Keratinocyte (primary cell): ENCODE data around the gene MYH15. TPM values are rescaled to one million over a fixed set of nuclear protein-coding genes. Genes with fewer than 3 reads are reported as not detected.

Source experiments
- DNase-seq: peaks from one replicate; pipeline ENCODE4 v3.0.0-alpha.2; 2011; ENCODE audit warnings: low read depth, missing footprints, low spot score
- FAIRE-seq: peaks from 2 replicates; lab custom pipeline; 2011; peaks lifted over from hg19 to GRCh38; lab: Jason Lieb, UNC
- H2AFZ ChIP-seq: 2 replicates; pipeline ENCODE4 v1.6.0; 2012; ENCODE audit warnings: low read length, control low read depth, inconsistent platforms; ENCODE audit not compliant: control insufficient read depth
- H3K27ac ChIP-seq: 2 replicates; pipeline ENCODE4 v1.5.1; 2011; ENCODE audit warnings: low read length; ENCODE audit not compliant: control insufficient read depth, insufficient read depth
- H3K27me3 ChIP-seq: 3 replicates; pipeline ENCODE4 v1.6.0; 2011; ENCODE audit warnings: low read length; ENCODE audit not compliant: control insufficient read depth, insufficient read depth; ENCODE audit errors: extremely low read depth
- H3K36me3 ChIP-seq, 2 experiments: 2 replicates in 1 of 2; 3 replicates in 1 of 2; pipeline ENCODE4 v1.5.1; 2011; ENCODE audit warnings: low read length in 2 of 2, mild to moderate bottlenecking in 1 of 2; ENCODE audit not compliant: control insufficient read depth in 2 of 2, insufficient read depth in 2 of 2; ENCODE audit errors: extremely low read depth in 1 of 2
- H3K4me1 ChIP-seq: 3 replicates; pipeline ENCODE4 v1.5.1; 2011; ENCODE audit warnings: low read length; ENCODE audit not compliant: control insufficient read depth, insufficient read depth; ENCODE audit errors: extremely low read depth
- H3K4me2 ChIP-seq: 3 replicates; pipeline ENCODE4 v1.6.0; 2011; ENCODE audit warnings: low read depth, low read length; ENCODE audit not compliant: control insufficient read depth, insufficient read depth; ENCODE audit errors: extremely low read depth
- H3K4me3 ChIP-seq, 3 experiments: fragments of 200-600 bp in 1 of 3; sonication (generic) in 1 of 3; 2 replicates in 2 of 3; 3 replicates in 1 of 3; pipeline ENCODE4 v1.5.1; 2011 to 2016; ENCODE audit warnings: low read length in 3 of 3, mild to moderate bottlenecking in 3 of 3, control low read depth in 2 of 3, inconsistent platforms in 1 of 3, low read depth in 1 of 3, mixed read lengths in 1 of 3, mixed run types in 1 of 3, moderate library complexity in 1 of 3; ENCODE audit not compliant: control insufficient read depth in 2 of 3, insufficient read depth in 2 of 3; ENCODE audit errors: extremely low read depth in 1 of 3
- H3K79me2 ChIP-seq: 2 replicates; pipeline ENCODE4 v1.6.0; 2012; ENCODE audit warnings: low read length; ENCODE audit not compliant: control insufficient read depth, insufficient read depth
- H3K9ac ChIP-seq: 3 replicates; pipeline ENCODE4 v1.6.0; 2011; ENCODE audit warnings: low read length; ENCODE audit not compliant: control insufficient read depth, insufficient read depth; ENCODE audit errors: extremely low read depth
- H3K9me1 ChIP-seq: 3 replicates; pipeline ENCODE4 v1.6.0; 2011; ENCODE audit warnings: low read length; ENCODE audit not compliant: control insufficient read depth, insufficient read depth; ENCODE audit errors: extremely low read depth
- H3K9me3 ChIP-seq: 2 replicates; pipeline ENCODE4 v1.5.1; 2012; ENCODE audit warnings: low read depth, low read length; ENCODE audit not compliant: control insufficient read depth
- H4K20me1 ChIP-seq: 3 replicates; pipeline ENCODE4 v1.6.0; 2011; ENCODE audit warnings: low read length; ENCODE audit not compliant: control insufficient read depth, insufficient read depth; ENCODE audit errors: extremely low read depth
- EZH2 ChIP-seq: IDR thresholded peaks from one replicate; pipeline ENCODE4 v1.6.1; 2012; ENCODE audit warnings: inconsistent platforms, mild to moderate bottlenecking, low read length, moderate library complexity
- dilution Hi-C: fragments of 300-500 bp; cut with MboI; formaldehyde crosslinking; loops from one replicate; pipeline ENCODE4 v1.7.0; 2020; ENCODE audit warnings: low sequenced_read_pairs; ENCODE audit not compliant: extremely low pct_ligation_motif_present
- polyA plus RNA-seq, 5 experiments: library from polyadenylated mRNA; depleted of rRNA in 3 of 5; stranded (reverse) in 3 of 5; stranded (forward) in 1 of 5; unstranded in 1 of 5; fragments of >200 nt; gene quantifications; 1 replicate in 1 of 5; 2 replicates in 3 of 5; 3 replicates in 1 of 5; pipeline versions ENCODE4 v1.2.1 to v1.2.3, GENCODE V29; 2011 to 2012; ENCODE audit warnings: missing spikeins in 2 of 5, low read depth in 1 of 5, low replicate concordance in 1 of 5
- TF ChIP-seq, protein P1 (sequence below), 3 experiments: IDR thresholded peaks in 1 of 3; conservative IDR thresholded peaks in 1 of 3; optimal IDR thresholded peaks in 1 of 3; 2 replicates in 2 of 3; 3 replicates in 1 of 3; pipeline versions ENCODE3 to v1.5.1; 2011; ENCODE audit warnings: low read length in 3 of 3, mild to moderate bottlenecking in 3 of 3, moderate library complexity in 2 of 3, control low read depth in 1 of 3, inconsistent platforms in 1 of 3; ENCODE audit not compliant: insufficient read depth in 2 of 3; ENCODE audit errors: extremely low read depth in 1 of 3

The MYH15 gene
- polyA plus RNA-seq, 1 donor (not counting 4 experiments of a cell fraction or from before 2014, with no cell fraction given) = 0.87 TPM

DNA sequence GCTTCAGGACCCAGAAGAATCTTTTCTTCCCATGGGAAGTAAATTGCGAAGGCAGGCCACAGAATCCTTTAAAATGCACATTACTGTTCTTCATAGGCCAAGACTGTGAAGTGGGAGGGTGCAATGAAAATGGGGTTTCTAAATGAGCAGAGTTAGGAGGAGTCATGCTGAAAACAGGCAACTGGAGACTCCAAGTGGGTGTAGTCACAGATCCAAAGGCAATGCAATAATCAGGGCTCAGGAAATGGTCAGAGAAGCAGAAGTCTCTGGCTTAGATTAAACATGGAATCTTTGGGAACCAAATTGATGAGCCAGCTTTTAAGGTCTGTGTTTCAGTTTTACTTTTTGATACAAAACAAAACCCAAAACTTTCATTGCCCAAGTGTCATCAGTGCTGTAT, 176.4 kb downstream of the MYH15 start:
- Histone ChIP-seq H3K4me2 (no peak overlapping the region), H2AFZ (no peak overlapping the region), H3K27ac (no peak overlapping the region), H3K4me1 (no peaks in the 10 kb centered on the region), H3K79me2 (no peaks in the 10 kb centered on the region), H3K36me3 (no peaks in the 10 kb centered on the region), H3K4me3 (no peak overlapping the region), H3K9me1 (no peaks in the 10 kb centered on the region), H3K9me3 (no peaks in the 10 kb centered on the region), H3K27me3 (no peaks in the 10 kb centered on the region), H3K9ac (no peak overlapping the region), H4K20me1 (no peaks in the 10 kb centered on the region)
- no peak for TF ChIP-seq EZH2
- TF ChIP-seq, protein P1, sequence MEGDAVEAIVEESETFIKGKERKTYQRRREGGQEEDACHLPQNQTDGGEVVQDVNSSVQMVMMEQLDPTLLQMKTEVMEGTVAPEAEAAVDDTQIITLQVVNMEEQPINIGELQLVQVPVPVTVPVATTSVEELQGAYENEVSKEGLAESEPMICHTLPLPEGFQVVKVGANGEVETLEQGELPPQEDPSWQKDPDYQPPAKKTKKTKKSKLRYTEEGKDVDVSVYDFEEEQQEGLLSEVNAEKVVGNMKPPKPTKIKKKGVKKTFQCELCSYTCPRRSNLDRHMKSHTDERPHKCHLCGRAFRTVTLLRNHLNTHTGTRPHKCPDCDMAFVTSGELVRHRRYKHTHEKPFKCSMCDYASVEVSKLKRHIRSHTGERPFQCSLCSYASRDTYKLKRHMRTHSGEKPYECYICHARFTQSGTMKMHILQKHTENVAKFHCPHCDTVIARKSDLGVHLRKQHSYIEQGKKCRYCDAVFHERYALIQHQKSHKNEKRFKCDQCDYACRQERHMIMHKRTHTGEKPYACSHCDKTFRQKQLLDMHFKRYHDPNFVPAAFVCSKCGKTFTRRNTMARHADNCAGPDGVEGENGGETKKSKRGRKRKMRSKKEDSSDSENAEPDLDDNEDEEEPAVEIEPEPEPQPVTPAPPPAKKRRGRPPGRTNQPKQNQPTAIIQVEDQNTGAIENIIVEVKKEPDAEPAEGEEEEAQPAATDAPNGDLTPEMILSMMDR (optimal IDR thresholded peaks at IDR 0.05 in 1 of 3, IDR thresholded peaks at IDR 0.05 in 1 of 3, conservative IDR thresholded peaks at IDR 0.05 in 1 of 3; ENCODE audit: extremely low read depth in 1 of 3, insufficient read depth in 2 of 3, low read length in 3 of 3) = no peak
- FAIRE-seq (no peak), DNase-seq (no peak)
- dilution Hi-C loops = no loop called here

DNA sequence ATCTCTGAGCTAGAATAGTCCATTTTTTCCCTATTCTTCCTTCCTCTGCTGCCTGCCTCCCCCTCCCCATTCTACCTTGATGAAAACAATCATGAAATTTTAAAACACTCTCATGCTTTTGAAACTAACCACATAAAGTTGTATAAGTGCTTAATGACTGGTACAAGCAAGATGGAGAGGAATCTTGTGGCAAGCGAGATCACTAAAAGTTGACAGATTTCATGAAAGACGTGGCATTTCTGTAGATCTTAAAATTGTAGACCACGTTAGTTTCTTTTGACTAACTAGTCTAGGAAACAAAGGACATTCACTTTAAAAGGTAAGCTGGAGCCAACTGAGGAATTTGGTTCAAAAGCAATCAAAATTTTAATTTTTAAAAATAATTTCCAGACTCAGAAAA, 178.6 kb downstream of the MYH15 start:
- H3K36me3 ChIP-seq = no peaks in the 10 kb centered on the region
- H3K9ac ChIP-seq = no peak overlapping the region
- no peak overlapping the region for H3K4me2 ChIP-seq
- FAIRE-seq = no peak
- no peak for TF ChIP-seq EZH2
- TF ChIP-seq, protein P1 (optimal IDR thresholded peaks at IDR 0.05 in 1 of 3, IDR thresholded peaks at IDR 0.05 in 1 of 3, conservative IDR thresholded peaks at IDR 0.05 in 1 of 3; ENCODE audit: extremely low read depth in 1 of 3, insufficient read depth in 2 of 3, low read length in 3 of 3) = no peak
- H3K27ac ChIP-seq = no peak overlapping the region
- H4K20me1 ChIP-seq = no peaks in the 10 kb centered on the region
- no peaks in the 10 kb centered on the region for H3K9me1 ChIP-seq
- H3K4me1 ChIP-seq = no peaks in the 10 kb centered on the region
- no peak for DNase-seq
- dilution Hi-C loops = no loop called here
- no peaks in the 10 kb centered on the region for H3K27me3 ChIP-seq
- no peak overlapping the region for H2AFZ ChIP-seq
- H3K4me3 ChIP-seq = no peak overlapping the region
- H3K9me3 ChIP-seq = no peaks in the 10 kb centered on the region
- H3K79me2 ChIP-seq = no peaks in the 10 kb centered on the region

Other genes starting within 250 kb of the MYH15 start
- not detected in 3 replicates for gene HHLA2, start 214.0 kb downstream of the MYH15 start, polyA plus RNA-seq
- gene CIP2A, start 78.8 kb upstream of the MYH15 start, polyA plus RNA-seq = 2.3 to 9.9 TPM (median 7.7 TPM) in 3 replicates
- gene DZIP3, start 79.1 kb upstream of the MYH15 start, polyA plus RNA-seq = 2.1 to 3.9 TPM (median 2.8 TPM) in 3 replicates
- not detected in 3 replicates for gene RETNLB, start 246.8 kb upstream of the MYH15 start, polyA plus RNA-seq